OCI-LY7 (cell line): ENCODE results near the gene CTTNBP2.

ENCODE experiments used
- EZH2phosphoT487 ChIP-seq: fragments of 200-600 bp; sonication (generic); IDR thresholded peaks from 2 replicates; pipeline ENCODE4 v1.6.1; 2018; ENCODE audit warnings: low read depth, borderline replicate concordance, mild to moderate bottlenecking, mixed run types, antibody characterized with exemption, low read length, moderate library complexity, mixed read lengths
- TF ChIP-seq, protein P1 (sequence below): fragments of 200-600 bp; sonication (generic); conservative IDR thresholded peaks from 2 replicates; pipeline ENCODE4 v1.5.1; 2014; ENCODE audit warnings: mild to moderate bottlenecking, antibody characterized with exemption, low read length, moderate library complexity, mixed read lengths

DNA sequence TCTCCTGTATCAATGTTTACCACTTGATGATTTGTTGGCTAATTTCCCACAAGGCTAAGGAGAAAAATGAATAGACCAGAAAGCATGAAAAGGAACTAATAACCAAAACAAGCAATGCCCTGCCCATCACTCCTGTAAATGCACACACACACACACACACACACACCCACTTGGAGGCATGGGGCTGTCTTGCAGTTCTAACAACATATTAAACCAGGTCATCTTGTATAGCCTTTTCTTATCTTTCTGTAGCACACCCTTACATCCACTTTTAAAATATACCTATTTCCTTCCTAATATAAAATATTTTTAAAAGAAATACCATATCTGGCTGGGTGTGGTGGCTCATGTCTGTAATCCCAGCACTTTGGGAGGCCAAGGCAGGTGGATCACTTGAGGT is 105.3 kb downstream of the CTTNBP2 start:
- no peak for TF ChIP-seq EZH2phosphoT487
- TF ChIP-seq, protein P1, sequence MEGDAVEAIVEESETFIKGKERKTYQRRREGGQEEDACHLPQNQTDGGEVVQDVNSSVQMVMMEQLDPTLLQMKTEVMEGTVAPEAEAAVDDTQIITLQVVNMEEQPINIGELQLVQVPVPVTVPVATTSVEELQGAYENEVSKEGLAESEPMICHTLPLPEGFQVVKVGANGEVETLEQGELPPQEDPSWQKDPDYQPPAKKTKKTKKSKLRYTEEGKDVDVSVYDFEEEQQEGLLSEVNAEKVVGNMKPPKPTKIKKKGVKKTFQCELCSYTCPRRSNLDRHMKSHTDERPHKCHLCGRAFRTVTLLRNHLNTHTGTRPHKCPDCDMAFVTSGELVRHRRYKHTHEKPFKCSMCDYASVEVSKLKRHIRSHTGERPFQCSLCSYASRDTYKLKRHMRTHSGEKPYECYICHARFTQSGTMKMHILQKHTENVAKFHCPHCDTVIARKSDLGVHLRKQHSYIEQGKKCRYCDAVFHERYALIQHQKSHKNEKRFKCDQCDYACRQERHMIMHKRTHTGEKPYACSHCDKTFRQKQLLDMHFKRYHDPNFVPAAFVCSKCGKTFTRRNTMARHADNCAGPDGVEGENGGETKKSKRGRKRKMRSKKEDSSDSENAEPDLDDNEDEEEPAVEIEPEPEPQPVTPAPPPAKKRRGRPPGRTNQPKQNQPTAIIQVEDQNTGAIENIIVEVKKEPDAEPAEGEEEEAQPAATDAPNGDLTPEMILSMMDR: no peak
